BLaER1 treated with 17β-estradiol and CSF1 and Interleukin-3, amounts not matched to agents 10 nM and 100 nM (cell line): ENCODE results near the gene CGREF1.

Source experiments
- H3K27ac ChIP-seq, 11 experiments: shearing (Covaris generic); formaldehyde crosslinking; 2 replicates each; pipeline ENCODE4 v1.8.1; 2022
- H3K27me3 ChIP-seq, 11 experiments: shearing (Covaris generic); formaldehyde crosslinking; 2 replicates each; pipeline ENCODE4 v1.8.1; 2022
- H3K36me3 ChIP-seq, 11 experiments: shearing (Covaris generic); formaldehyde crosslinking; 2 replicates each; pipeline ENCODE4 v1.8.1; 2022
- H3K4me1 ChIP-seq, 10 experiments: shearing (Covaris generic); formaldehyde crosslinking; 2 replicates each; pipeline ENCODE4 v1.8.1; 2022
- H3K4me2 ChIP-seq, 11 experiments: shearing (Covaris generic); formaldehyde crosslinking; 2 replicates each; pipeline ENCODE4 v1.8.1; 2022
- H3K4me3 ChIP-seq, 10 experiments: shearing (Covaris generic); formaldehyde crosslinking; 2 replicates each; pipeline ENCODE4 v1.8.1; 2022
- H3K9ac ChIP-seq, 11 experiments: shearing (Covaris generic); formaldehyde crosslinking; 2 replicates each; pipeline ENCODE4 v1.8.1; 2022
- H3K9me3 ChIP-seq, 11 experiments: shearing (Covaris generic); formaldehyde crosslinking; replicated peaks in 1 of 11; 2 replicates each; pipeline ENCODE4 v1.8.1; 2022
- H4K20me1 ChIP-seq, 11 experiments: shearing (Covaris generic); formaldehyde crosslinking; 2 replicates each; pipeline ENCODE4 v1.8.1; 2022
- Cebpa-rat ChIP-seq, 11 experiments: shearing (Covaris generic); IDR thresholded peaks; 2 replicates each; pipeline ENCODE4 v1.8.1; 2022

CGREF1 gene

GRCh38 chr2:27133195-27133875 is 14.4 kb upstream of the CGREF1 start:
- no peak for TF ChIP-seq Cebpa-rat (IDR thresholded peaks at IDR 0.05)
- Histone ChIP-seq H3K4me1 (peaks cover 22 to 32% (median 26%) of the 10 kb centered on the region in 10 experiments), H3K9me3 (no peaks in the 10 kb centered on the region), H3K27ac (peak overlapping the region in 9 of 11 experiments; percentile 84 to 94 (median 88); a peak in 14 of 22 replicates), H3K27me3 (no peaks in the 10 kb centered on the region), H3K9ac (peak overlapping the region; percentile 86 to 98 (median 92)), H3K36me3 (peaks cover 38 to 51% (median 44%) of the 10 kb centered on the region in 11 experiments), H3K4me2 (peak overlapping the region; percentile 80 to 97 (median 91)), H3K4me3 (peak overlapping the region; percentile 85 to 100 (median 95)), H4K20me1 (peaks cover 23 to 55% (median 47%) of the 10 kb centered on the region in 11 experiments; a peak in 21 of 22 replicates)

- no peak overlapping the region for H3K27ac ChIP-seq
- no peak overlapping the region for H3K4me3 ChIP-seq
- H3K4me2 ChIP-seq: no peak overlapping the region
- peaks cover 22 to 32% (median 26%) of the 10 kb centered on the region in 10 experiments for H3K4me1 ChIP-seq
- no peaks in the 10 kb centered on the region for H3K9me3 ChIP-seq
- no peak overlapping the region for H3K9ac ChIP-seq
- TF ChIP-seq Cebpa-rat (IDR thresholded peaks at IDR 0.05): no peak
- H3K36me3 ChIP-seq: peaks cover 38 to 54% (median 44%) of the 10 kb centered on the region in 11 experiments
- H3K27me3 ChIP-seq: no peaks in the 10 kb centered on the region
- peaks cover 23 to 61% (median 47%) of the 10 kb centered on the region in 11 experiments; a peak in 21 of 22 replicates for H4K20me1 ChIP-seq
These were observed 12.5 kb upstream of the CGREF1 start for GRCh38 chr2:27131429-27131828.

GRCh38 chr2:27130396-27130795 is 11.5 kb upstream of the CGREF1 start:
- H4K20me1 ChIP-seq: peaks cover 23 to 61% (median 47%) of the 10 kb centered on the region in 11 experiments; a peak in 21 of 22 replicates
- no peaks in the 10 kb centered on the region for H3K27me3 ChIP-seq
- peaks cover 18 to 27% (median 22%) of the 10 kb centered on the region in 10 experiments for H3K4me1 ChIP-seq
- TF ChIP-seq Cebpa-rat (IDR thresholded peaks at IDR 0.05): no peak
- H3K4me3 ChIP-seq: no peak overlapping the region
- H3K27ac ChIP-seq: no peak overlapping the region
- H3K36me3 ChIP-seq: peaks cover 38 to 54% (median 44%) of the 10 kb centered on the region in 11 experiments
- H3K9ac ChIP-seq: no peak overlapping the region
- no peak overlapping the region for H3K4me2 ChIP-seq
- H3K9me3 ChIP-seq: no peaks in the 10 kb centered on the region

GRCh38 chr2:27128668-27129571 is 10.0 kb upstream of the CGREF1 start:
- Histone ChIP-seq H3K36me3 (peaks cover 38 to 54% (median 44%) of the 10 kb centered on the region in 11 experiments), H3K9ac (no peak overlapping the region), H3K27ac (no peak overlapping the region), H3K4me1 (peaks cover 10 to 19% (median 14%) of the 10 kb centered on the region in 10 experiments), H3K4me3 (no peak overlapping the region), H3K4me2 (no peak overlapping the region), H4K20me1 (peaks cover 20 to 61% (median 46%) of the 10 kb centered on the region in 11 experiments; a peak in 21 of 22 replicates), H3K9me3 (no peaks in the 10 kb centered on the region), H3K27me3 (peaks cover 4 to 10% (median 7%) of the 10 kb centered on the region in 11 experiments; a peak in 21 of 22 replicates)
- TF ChIP-seq Cebpa-rat (IDR thresholded peaks at IDR 0.05): no peak

GRCh38 chr2:27127883-27128667 is 9.1 kb upstream of the CGREF1 start:
- no peak overlapping the region for H3K4me3 ChIP-seq
- H3K4me2 ChIP-seq: no peak overlapping the region
- peaks cover 12 to 18% (median 15%) of the 10 kb centered on the region in 11 experiments for H3K27me3 ChIP-seq
- no peak for TF ChIP-seq Cebpa-rat (IDR thresholded peaks at IDR 0.05)
- H3K4me1 ChIP-seq: peaks cover 3 to 12% (median 8%) of the 10 kb centered on the region in 10 experiments
- no peak overlapping the region for H3K27ac ChIP-seq
- peaks cover 37 to 50% (median 43%) of the 10 kb centered on the region in 11 experiments for H3K36me3 ChIP-seq
- H3K9ac ChIP-seq: no peak overlapping the region
- no peaks in the 10 kb centered on the region for H3K9me3 ChIP-seq
- H4K20me1 ChIP-seq: peaks cover 12 to 53% (median 40%) of the 10 kb centered on the region in 11 experiments; a peak in 21 of 22 replicates

- Histone ChIP-seq H3K27ac (no peak overlapping the region), H3K9ac (no peak overlapping the region), H3K27me3 (peaks cover 19 to 36% (median 32%) of the 10 kb centered on the region in 11 experiments), H3K4me1 (no peaks in the 10 kb centered on the region; a peak in 1 of 20 replicates), H3K36me3 (peaks cover 19 to 32% (median 26%) of the 10 kb centered on the region in 11 experiments), H4K20me1 (peaks cover 0 to 35% (median 22%) of the 10 kb centered on the region in 11 experiments; a peak in 18 of 22 replicates), H3K4me3 (no peak overlapping the region), H3K9me3 (no peaks in the 10 kb centered on the region), H3K4me2 (no peak overlapping the region)
- no peak for TF ChIP-seq Cebpa-rat (IDR thresholded peaks at IDR 0.05)
These were observed 7.4 kb upstream of the CGREF1 start for GRCh38 chr2:27126252-27126710.

- Histone ChIP-seq H3K9ac (no peak overlapping the region), H3K4me2 (no peak overlapping the region), H4K20me1 (peaks cover 0 to 23% (median 11%) of the 10 kb centered on the region in 11 experiments; a peak in 10 of 22 replicates), H3K4me1 (no peaks in the 10 kb centered on the region), H3K4me3 (no peak overlapping the region), H3K36me3 (peaks cover 7 to 21% (median 14%) of the 10 kb centered on the region in 11 experiments), H3K9me3 (no peaks in the 10 kb centered on the region), H3K27me3 (peaks cover 31 to 48% (median 44%) of the 10 kb centered on the region in 11 experiments), H3K27ac (no peak overlapping the region)
- no peak for TF ChIP-seq Cebpa-rat (IDR thresholded peaks at IDR 0.05)
These were observed 6.2 kb upstream of the CGREF1 start for GRCh38 chr2:27125104-27125503.
